GM21381 (cell line): Measurements from ENCODE around the gene UPK1A.

ENCODE experiments used
- ATAC-seq: cut with Tn5 transposase; IDR thresholded peaks from one replicate; pipeline ENCODE4 v1.9.1; 2021; ENCODE audit warnings: mild to moderate bottlenecking, moderate library complexity; ENCODE audit not compliant: unreplicated experiment

Gene UPK1A

DNA sequence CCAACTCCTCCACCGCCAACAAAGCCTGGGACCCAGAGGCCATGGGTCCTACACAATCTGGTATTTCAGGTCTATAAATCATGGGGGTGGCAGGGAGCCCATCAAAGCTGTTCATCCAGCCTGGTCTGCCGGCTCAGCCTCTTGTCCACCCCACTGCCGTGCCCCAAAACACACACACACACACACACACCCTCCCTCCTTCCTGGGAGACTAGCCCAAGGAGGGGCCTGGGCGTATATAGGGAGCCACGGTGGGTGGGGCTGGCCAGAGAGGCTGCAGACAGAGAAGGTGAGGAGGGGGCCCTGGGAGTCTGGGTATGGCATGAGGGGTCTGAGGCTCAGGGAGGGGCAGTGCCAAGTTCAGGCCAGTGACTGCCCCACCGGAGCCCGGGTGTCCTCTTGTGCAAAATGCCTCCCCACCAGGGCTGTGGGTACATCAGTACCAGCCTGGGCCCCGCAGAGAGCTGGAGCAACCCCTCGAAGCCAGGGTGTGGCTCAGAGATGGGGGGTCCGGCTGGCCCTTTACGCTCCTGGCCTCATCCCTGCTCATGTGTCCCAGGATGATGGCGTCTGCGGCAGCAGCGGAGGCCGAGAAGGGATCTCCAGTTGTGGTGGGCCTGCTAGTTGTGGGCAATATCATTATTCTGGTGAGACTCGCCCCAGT, at the start of gene UPK1A:
TSS of gene UPK1A (plus strand) at position 267 of the 663 bp plus-strand sequence. CDS start at position 563, 296 bp downstream.
- no peak for ATAC-seq

DNA sequence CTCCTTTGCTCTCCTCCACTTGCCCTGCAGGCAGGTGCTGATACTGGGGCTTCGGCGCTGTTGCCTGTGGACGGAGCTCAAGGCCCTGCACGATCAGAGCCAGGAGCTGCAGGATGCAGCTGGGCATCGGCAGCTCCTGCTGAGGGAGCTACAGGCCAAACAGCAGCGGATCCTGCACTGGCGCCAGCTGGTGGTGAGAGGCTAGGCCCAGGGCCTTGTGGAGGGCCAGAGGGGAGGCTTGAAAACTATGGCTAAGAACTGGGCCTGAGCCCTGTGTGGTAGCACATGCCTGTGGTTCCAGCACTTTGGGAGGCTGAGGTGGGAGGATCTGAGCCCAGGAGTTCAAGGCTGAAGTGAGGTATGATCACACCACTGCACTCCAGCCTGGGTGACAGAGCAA, 47.5 kb upstream of the UPK1A start:
- no peak for ATAC-seq

GRCh38 chr19:35619290-35619923, 46.9 kb upstream of the UPK1A start:
- no peak for ATAC-seq

- ATAC-seq, result no peak
These were observed 46.3 kb upstream of the UPK1A start for GRCh38 chr19:35620001-35620400.

DNA sequence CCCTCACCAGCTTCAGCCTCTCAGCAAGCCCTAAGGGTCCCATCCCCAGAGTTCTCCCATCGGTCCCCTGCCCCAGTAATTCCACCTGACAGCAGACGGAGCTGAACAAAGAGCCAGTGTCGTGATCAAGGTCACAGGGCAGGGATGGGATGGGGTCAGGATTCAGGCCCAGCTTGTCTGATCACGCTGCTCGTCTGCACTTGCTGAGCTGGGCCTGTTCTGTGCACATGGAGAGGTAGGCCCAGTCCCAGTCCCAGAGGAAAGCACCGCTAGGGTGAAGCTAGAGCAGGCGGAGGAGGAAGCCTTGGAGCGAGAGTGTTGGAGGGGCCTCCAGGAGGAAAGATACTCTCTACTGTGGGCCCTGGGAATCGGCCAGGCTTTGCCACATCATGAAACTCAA, 44.6 kb upstream of the UPK1A start:
- no peak for ATAC-seq

DNA sequence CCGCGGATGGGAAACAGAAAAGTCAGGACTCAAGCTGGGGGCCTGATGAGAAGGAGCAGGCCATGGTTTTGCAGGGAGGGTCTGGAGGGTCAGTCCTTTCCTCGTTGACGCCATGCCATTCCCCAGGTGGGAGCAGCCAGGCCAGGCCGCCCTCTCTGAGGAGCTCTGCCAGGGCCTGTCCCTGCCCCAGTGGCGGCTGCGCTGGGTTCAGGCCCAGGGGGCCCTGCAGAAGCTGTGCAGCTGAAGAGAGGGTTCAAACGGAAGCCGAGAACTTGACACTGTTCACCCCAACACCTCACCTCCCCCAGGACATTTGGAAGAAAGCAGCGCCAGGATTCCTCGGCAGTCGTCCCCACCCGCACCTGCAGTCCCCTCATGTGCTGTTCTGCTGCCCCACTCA, 43.6 kb upstream of the UPK1A start:
- ATAC-seq, result no peak

DNA sequence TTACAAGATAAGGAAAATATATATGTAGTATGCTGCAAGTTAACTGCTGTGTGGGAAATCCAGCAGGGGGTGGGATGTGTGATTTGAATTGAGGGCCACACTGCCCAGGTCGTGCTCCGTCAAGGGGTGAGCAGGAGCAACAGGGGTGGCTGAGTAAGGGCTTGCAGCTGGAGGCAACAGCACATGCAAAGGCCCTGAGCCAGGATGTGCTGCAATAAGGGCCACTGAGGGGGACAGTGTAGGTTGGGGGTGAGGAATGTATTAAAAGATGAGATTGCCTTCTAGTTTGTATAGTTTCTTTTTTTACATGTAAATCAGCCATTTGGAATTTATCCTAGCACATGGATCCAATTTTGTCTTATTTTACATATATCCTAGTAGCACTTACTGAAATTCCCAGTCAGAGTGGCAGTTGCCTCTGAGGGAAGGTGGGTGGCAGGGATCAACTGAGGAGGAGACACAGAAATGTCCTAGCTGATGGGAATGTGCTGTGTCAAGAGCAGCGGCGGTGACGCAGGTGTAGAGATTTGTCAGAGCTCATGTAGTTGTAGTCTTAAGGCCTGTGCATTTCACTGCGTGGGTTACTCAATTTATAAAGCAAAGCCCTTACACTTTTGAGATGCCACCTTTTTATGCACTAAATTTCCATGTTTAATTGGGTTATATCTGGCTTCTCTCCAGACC, 42.8 kb upstream of the UPK1A start:
- no peak for ATAC-seq

DNA sequence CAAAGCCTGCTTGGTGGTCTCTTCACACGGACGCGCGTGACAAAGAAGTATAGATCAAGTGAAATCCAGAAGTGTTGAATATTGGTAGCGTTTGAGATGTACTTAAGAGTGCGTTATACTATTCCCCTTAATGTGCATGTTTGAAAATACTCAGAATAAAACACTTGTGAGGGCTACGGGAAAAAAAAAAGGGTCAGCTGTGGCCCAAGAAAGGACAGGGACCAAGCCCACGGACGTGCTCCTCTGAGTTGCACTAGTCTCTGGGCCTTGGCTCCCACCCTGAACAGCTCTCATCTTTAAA, 38.1 kb upstream of the UPK1A start:
- no peak for ATAC-seq

GRCh38 chr19:35628565-35629331, 37.6 kb upstream of the UPK1A start, which contains the start of gene RBM42:
Gene RBM42 (plus strand): TSS chr19:35629036. CDS start chr19:35629154, 118 bp downstream.
- ATAC-seq, result peak; percentile 96

GRCh38 chr19:35629332-35629633, 37.0 kb upstream of the UPK1A start:
- ATAC-seq, result no peak

DNA sequence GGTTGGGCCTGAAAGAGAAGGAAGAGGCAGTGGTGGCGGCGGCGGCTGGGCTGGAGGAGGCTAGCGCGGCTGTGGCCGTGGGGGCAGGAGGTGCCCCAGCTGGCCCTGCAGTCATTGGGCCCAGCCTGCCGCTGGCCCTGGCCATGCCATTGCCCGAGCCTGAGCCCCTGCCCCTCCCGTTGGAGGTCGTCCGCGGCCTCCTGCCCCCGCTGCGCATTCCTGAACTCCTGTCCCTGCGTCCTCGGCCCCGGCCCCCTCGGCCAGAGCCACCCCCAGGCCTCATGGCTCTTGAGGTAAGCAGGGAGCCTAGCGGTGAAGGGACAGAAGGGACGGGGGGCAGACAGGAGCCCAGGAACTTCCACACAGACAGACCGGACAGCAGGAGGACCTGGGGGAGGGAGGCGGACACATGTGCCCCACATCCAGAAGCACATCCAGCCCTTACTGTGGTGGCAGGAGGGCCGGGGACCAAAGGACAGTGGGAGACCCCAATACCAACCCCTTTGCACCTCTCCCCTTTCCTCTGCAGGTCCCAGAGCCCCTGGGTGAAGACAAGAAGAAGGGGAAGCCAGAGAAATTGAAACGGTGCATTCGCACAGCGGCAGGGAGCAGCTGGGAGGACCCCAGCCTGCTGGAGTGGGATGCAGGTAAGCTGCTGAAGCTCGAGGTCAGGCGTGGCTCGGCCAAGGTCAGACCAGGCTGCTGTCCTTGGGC, 32.4 kb upstream of the UPK1A start:
- no peak for ATAC-seq

DNA sequence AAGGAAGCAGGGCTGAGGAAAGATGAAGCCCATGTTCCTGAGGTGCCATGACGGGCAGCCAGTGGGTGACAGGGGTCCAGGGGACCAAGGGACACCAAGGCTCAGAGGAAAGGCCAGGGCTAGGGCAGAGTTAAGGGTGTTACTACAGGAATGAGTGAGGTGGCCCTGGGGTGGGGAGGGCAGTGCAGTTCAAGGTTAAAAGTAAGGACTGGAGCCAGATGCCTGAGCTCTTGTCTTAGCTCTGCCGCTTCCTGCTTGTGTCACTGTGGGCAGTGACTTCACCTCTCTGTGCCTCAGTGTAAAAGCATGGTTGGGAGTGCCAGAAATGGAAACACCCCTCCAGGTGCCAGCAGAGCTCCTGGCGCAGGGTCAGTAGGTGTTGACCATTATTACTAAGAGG, 29.7 kb upstream of the UPK1A start:
- ATAC-seq, result no peak

GRCh38 chr19:35637165-35637564, 29.2 kb upstream of the UPK1A start:
- no peak for ATAC-seq

- ATAC-seq, result no peak
These were observed 27.0 kb upstream of the UPK1A start for GRCh38 chr19:35639321-35639639.

GRCh38 chr19:35639863-35640262, 26.5 kb upstream of the UPK1A start:
- no peak for ATAC-seq

DNA sequence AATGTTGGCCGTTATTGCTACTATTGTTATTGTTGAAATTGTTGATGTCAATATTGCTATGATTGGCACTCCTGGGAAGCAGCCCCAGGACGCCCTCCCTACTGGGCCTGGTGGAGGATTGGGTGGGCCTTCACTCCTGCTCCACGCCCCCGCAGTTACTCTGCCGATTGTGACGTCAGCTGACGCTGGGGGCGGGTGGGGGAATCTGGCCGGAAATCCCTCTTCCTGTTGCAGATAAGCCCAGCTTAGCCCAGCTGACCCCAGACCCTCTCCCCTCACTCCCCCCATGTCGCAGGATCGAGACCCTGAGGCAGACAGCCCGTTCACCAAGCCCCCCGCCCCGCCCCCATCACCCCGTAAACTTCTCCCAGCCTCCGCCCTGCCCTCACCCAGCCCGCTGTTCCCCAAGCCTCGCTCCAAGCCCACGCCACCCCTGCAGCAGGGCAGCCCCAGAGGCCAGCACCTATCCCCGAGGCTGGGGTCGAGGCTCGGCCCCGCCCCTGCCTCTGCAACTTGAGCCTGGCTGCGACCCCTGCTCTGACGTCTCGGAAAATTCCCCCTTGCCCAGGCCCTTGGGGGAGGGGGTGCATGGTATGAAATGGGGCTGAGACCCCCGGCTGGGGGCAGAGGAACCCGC, 24.7 kb upstream of the UPK1A start, which contains the start of gene ETV2:
TSS of gene ETV2 (plus strand) at position 231 of the 637 bp plus-strand sequence. CDS start 716 bp downstream, outside the sequence.
- no peak for ATAC-seq

DNA sequence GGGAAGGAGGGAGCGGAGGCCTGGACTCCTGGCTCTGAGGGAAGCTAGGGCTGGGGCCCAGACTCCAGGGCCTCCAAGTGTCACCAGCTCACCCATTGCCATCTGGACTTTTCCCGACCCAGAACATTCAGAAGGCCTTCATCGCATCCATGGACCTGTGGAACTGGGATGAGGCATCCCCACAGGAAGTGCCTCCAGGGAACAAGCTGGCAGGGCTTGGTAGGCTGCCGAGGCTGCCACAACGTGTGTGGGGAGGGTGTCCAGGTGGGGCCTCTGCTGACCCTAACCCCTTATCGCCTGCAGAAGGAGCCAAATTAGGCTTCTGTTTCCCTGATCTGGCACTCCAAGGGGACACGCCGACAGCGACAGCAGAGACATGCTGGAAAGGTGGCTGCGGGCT, 24.0 kb upstream of the UPK1A start:
- ATAC-seq, result no peak

GRCh38 chr19:35642798-35643254, 23.5 kb upstream of the UPK1A start:
- ATAC-seq, result no peak

- ATAC-seq, result peak; percentile 43
These were observed 22.8 kb upstream of the UPK1A start for GRCh38 chr19:35643255-35644205.
